IgD-negative memory B cell (primary cell): ENCODE data around the gene CFAP210. TPM values are rescaled to one million over a fixed set of nuclear protein-coding genes. Genes with fewer than 3 reads are reported as not detected.

ENCODE experiments used
- H3K27ac Mint-ChIP-seq, 3 donors: one replicate each; pipeline ENCODE4 v1.8.0; 2020 to 2022; ENCODE audit warnings: mild to moderate bottlenecking in 3 of 3, mixed read lengths in 3 of 3, moderate library complexity in 1 of 3
- H3K27me3 Mint-ChIP-seq: one replicate; pipeline ENCODE4 v1.8.0; 2021; ENCODE audit warnings: mixed read lengths
- H3K36me3 Mint-ChIP-seq: one replicate; pipeline ENCODE4 v1.8.0; 2020; ENCODE audit warnings: mild to moderate bottlenecking, mixed read lengths
- H3K4me1 Mint-ChIP-seq, 3 donors: one replicate each; pipeline ENCODE4 v1.8.0; 2020 to 2022; ENCODE audit warnings: mixed read lengths in 3 of 3, mild to moderate bottlenecking in 1 of 3
- H3K4me3 Mint-ChIP-seq, 4 donors: one replicate each; pipeline ENCODE4 v1.8.0; 2020 to 2022; ENCODE audit warnings: mild to moderate bottlenecking in 4 of 4, mixed read lengths in 4 of 4, moderate library complexity in 3 of 4
- H3K9me3 Mint-ChIP-seq, 3 donors: one replicate each; pipeline ENCODE4 v1.8.0; 2020 to 2021; ENCODE audit warnings: mixed read lengths in 3 of 3, mild to moderate bottlenecking in 1 of 3
- polyA plus RNA-seq: library from polyadenylated mRNA; unstranded; fragments of 300-500 nt; fragmentation: Illumina TruSeq; gene quantifications from one replicate; pipeline ENCODE4 v1.2.3, GENCODE V29; 2021

CFAP210 gene, protein sequence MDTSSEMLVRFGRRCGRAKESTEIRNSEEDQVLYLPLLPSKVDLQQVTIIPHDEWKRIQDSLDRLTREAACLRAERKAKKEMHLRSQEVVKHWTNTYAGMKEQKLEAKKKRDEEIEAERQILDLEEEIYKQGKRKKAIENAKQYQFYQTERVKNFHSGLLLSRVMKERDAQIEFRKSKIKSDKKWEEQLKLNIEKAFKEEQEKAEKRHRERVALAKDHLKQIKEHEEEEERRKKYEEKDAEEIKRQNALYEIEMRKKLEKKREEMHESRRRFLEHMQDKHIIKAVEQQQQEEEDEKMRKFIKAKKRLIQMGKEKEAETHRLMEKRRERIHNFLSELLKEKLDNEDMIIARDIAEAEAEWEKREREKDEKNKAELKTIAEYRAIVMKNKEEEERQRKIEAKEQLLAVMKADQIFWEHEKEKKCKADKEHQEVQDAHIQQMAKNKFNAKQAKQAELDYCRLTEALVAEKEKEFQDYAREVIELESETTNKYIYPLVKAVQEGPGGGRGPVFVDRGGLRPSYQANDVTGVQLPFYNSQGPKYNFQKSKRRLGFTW
- polyA plus RNA-seq: not detected

GRCh38 chr2:169694113-169694893, at the start of gene CFAP210, which contains the start of gene PHOSPHO2:
Gene CFAP210 (minus strand): TSS chr2:169694405. CDS start chr2:169694327, 78 bp downstream.
Gene PHOSPHO2 (plus strand): TSS chr2:169694469. CDS start chr2:169700972, 6,503 bp downstream.
- Mint-ChIP-seq H3K27ac (peak within 1 kb of the TSS; percentile 99 to 100 (median 99)), H3K4me1 (peaks cover 7 to 18% (median 10%) of the 10 kb centered on the region in 3 donors), H3K27me3 (peaks cover 9% of the 10 kb centered on the region), H3K9me3 (peaks cover 2 to 14% (median 11%) of the 10 kb centered on the region in 3 donors), H3K36me3 (peaks cover 2% of the 10 kb centered on the region), H3K4me3 (peak within 1 kb of the TSS; percentile 94 to 98 (median 94))

DNA sequence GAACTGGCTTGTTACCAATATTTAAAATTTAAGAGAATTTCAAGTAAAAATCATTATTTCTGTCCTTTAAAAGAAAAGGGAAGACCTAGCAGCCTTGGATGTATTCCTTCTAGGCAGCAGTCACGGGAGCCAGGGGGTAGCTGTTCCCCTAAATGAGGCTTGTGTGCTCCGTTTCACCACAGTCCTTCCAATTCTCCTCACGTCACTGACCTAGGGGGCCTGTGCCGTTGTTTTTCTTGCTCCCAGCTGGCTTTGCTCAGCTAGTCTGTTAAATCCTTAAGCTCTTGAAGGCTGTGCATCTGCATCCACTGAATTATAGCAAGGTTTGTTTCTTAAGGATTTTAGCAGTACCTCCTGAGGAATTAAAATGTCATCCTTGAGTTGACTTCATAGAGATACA, 49.3 kb upstream of the CFAP210 start:
- H3K4me3 Mint-ChIP-seq: no peak overlapping the region
- no peaks in the 10 kb centered on the region for H3K27me3 Mint-ChIP-seq
- H3K27ac Mint-ChIP-seq: no peak overlapping the region
- H3K36me3 Mint-ChIP-seq: peaks cover 2% of the 10 kb centered on the region
- no peaks in the 10 kb centered on the region for H3K9me3 Mint-ChIP-seq
- H3K4me1 Mint-ChIP-seq: peaks cover 0 to 1% (median 0%) of the 10 kb centered on the region in 3 donors

DNA sequence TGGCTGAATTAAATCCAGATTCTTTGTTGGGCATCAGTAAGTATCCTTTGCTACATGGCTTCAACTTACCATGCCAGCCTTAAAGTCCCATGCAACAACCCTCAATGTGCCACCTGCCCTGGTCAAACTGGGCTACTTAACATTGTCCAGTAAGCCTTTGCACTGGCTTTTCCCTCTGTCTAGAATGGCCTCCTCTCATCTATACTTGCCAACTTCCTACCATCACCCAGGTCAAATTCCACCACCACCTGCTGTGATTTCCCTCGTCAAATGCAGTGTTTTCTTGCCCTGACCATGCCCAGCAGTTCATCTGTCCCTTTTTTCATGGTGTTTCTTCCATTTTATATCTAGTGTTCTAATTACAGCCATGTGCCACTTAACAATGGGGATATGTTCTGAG, 45.1 kb upstream of the CFAP210 start:
- H3K4me1 Mint-ChIP-seq: peaks cover 1 to 6% (median 3%) of the 10 kb centered on the region in 3 donors
- no peaks in the 10 kb centered on the region for H3K9me3 Mint-ChIP-seq
- peaks cover 2% of the 10 kb centered on the region for H3K36me3 Mint-ChIP-seq
- peaks cover 6% of the 10 kb centered on the region for H3K27me3 Mint-ChIP-seq
- H3K27ac Mint-ChIP-seq: peak overlapping the region in 1 of 3 donors; percentile 25
- H3K4me3 Mint-ChIP-seq: peak overlapping the region in 1 of 4 donors; percentile 50

DNA sequence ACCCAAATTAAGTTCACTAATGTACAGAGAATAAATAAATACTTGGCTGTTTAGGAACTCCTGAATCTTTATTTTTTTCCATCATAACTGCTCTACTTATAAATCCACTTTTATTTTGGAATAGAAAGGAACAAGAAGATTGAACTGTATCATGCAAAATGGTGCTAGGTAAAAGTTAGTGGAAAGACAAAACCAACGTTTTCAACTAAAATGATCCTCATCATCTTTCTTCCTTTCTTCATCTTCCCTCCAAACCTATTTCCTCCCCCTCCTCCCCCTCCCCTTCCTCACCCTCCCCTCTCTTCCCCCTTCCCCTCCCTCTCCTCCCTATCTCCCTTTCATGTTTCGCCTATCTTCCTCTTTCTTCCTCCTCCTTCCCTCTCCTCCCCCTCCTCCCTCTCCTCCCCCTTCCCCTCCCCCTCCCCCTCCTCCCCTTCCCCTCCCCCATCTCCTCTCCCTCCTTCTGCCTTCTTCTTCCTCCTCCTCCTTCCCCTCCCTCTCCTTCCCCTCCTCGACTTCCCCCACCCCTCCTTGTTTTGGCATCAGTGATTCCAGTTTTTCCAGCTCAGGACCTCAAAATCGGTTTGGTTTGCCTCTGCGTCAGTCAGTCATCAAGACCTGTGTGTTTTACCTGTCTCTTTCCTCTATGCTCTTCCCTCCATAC, 44.5 kb upstream of the CFAP210 start:
- H3K4me3 Mint-ChIP-seq: peak overlapping the region in 1 of 4 donors; percentile 50
- peaks cover 6% of the 10 kb centered on the region for H3K27me3 Mint-ChIP-seq
- H3K27ac Mint-ChIP-seq: peak overlapping the region in 1 of 3 donors; percentile 25
- H3K4me1 Mint-ChIP-seq: peaks cover 1 to 6% (median 3%) of the 10 kb centered on the region in 3 donors
- no peaks in the 10 kb centered on the region for H3K9me3 Mint-ChIP-seq
- H3K36me3 Mint-ChIP-seq: peaks cover 2% of the 10 kb centered on the region

DNA sequence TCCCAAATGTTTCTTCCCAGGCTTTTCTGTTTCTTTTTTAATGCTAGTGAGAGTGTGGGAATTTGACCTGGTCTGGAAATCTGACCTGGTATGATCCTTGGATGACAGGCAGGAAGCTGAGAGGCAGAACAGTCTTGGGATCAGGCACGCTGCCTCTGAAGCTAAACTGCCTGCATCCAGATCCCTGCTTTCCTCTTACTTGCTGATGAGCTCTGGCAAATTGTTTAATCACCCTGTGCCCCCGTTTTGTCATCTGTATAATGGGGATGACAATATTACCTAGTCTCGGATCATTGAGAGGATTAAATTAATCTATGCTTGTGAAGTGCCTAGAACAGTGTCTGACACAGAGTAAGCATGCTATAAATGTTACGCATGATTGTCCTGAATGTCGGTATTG, 42.7 kb upstream of the CFAP210 start:
- Mint-ChIP-seq H3K4me1 (peaks cover 11 to 18% (median 15%) of the 10 kb centered on the region in 3 donors), H3K27ac (no peak overlapping the region), H3K27me3 (peaks cover 15% of the 10 kb centered on the region), H3K4me3 (peak overlapping the region in 1 of 4 donors; percentile 48), H3K36me3 (peaks cover 2% of the 10 kb centered on the region), H3K9me3 (peaks cover 0 to 2% (median 0%) of the 10 kb centered on the region in 3 donors)

DNA sequence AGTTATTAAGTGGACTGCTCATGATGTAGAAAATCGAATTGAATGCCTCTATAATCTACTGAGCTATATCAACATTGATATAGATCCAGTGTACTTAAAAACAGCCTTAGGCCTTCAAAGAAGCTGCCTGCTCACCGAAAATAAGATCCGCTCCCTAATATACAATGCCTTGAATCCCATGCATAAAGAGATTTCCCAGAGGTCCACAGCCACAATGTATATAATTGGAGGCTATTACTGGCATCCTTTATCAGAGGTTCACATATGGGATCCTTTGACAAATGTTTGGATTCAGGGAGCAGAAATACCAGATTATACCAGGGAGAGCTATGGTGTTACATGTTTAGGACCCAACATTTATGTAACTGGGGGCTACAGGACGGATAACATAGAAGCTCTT, 41.4 kb upstream of the CFAP210 start:
- Mint-ChIP-seq H3K4me3 (peak overlapping the region in 1 of 4 donors; percentile 71), H3K27ac (peak overlapping the region in 1 of 3 donors; percentile 40), H3K9me3 (peaks cover 0 to 2% (median 0%) of the 10 kb centered on the region in 3 donors)

GRCh38 chr2:169734169-169734847, 40.1 kb upstream of the CFAP210 start:
- peak overlapping the region in 1 of 3 donors; percentile 62 for H3K27ac Mint-ChIP-seq
- peaks cover 0 to 2% (median 0%) of the 10 kb centered on the region in 3 donors for H3K9me3 Mint-ChIP-seq
- peaks cover 15% of the 10 kb centered on the region for H3K27me3 Mint-ChIP-seq
- H3K36me3 Mint-ChIP-seq: peaks cover 2% of the 10 kb centered on the region
- peak overlapping the region; percentile 77 to 84 (median 83) for H3K4me3 Mint-ChIP-seq
- H3K4me1 Mint-ChIP-seq: peaks cover 11 to 22% (median 17%) of the 10 kb centered on the region in 3 donors

More for the DNA sequence above, 41.4 kb upstream of the CFAP210 start:
- Mint-ChIP-seq H3K36me3 (peaks cover 2% of the 10 kb centered on the region), H3K27me3 (peaks cover 15% of the 10 kb centered on the region), H3K4me1 (peaks cover 11 to 22% (median 17%) of the 10 kb centered on the region in 3 donors)

GRCh38 chr2:169732583-169733358, 38.6 kb upstream of the CFAP210 start:
- H3K4me3 Mint-ChIP-seq: peak overlapping the region; percentile 82 to 94 (median 88)
- H3K27ac Mint-ChIP-seq: peak overlapping the region in 2 of 3 donors; percentile 24 to 91
- peaks cover 11 to 22% (median 17%) of the 10 kb centered on the region in 3 donors for H3K4me1 Mint-ChIP-seq
- H3K27me3 Mint-ChIP-seq: peaks cover 15% of the 10 kb centered on the region
- H3K9me3 Mint-ChIP-seq: peaks cover 0 to 2% (median 0%) of the 10 kb centered on the region in 3 donors
- peaks cover 2% of the 10 kb centered on the region for H3K36me3 Mint-ChIP-seq

- Mint-ChIP-seq H3K9me3 (peaks cover 0 to 2% (median 0%) of the 10 kb centered on the region in 3 donors), H3K4me3 (peak overlapping the region in 3 of 4 donors; percentile 55 to 82 (median 56)), H3K27me3 (peaks cover 15% of the 10 kb centered on the region), H3K4me1 (peaks cover 11 to 22% (median 17%) of the 10 kb centered on the region in 3 donors), H3K27ac (no peak overlapping the region), H3K36me3 (peaks cover 2% of the 10 kb centered on the region)
These were observed 37.9 kb upstream of the CFAP210 start for GRCh38 chr2:169732075-169732474.

DNA sequence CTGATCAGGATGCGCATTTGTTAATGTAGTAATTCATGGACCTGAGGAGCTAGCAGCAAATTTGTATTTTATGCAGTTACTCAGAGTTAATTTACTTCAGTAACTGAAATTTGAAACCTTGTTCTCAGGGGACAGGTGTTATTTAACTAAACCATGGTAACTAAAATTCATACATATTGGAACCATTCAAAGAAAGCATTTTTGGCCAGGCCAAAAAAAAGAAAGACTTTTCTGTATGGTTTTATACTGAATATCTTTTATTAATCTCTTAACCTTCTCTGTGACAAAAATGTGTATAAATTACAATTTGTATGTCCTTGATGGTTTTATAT, 35.0 kb upstream of the CFAP210 start:
- Mint-ChIP-seq H3K36me3 (peaks cover 2% of the 10 kb centered on the region), H3K9me3 (peaks cover 0 to 2% (median 0%) of the 10 kb centered on the region in 3 donors), H3K27me3 (peaks cover 8% of the 10 kb centered on the region), H3K4me1 (peaks cover 11 to 18% (median 11%) of the 10 kb centered on the region in 3 donors), H3K27ac (no peak overlapping the region), H3K4me3 (no peak overlapping the region)

- Mint-ChIP-seq H3K4me3 (no peak overlapping the region), H3K36me3 (no peaks in the 10 kb centered on the region), H3K27ac (no peak overlapping the region), H3K4me1 (peaks cover 0 to 5% (median 3%) of the 10 kb centered on the region in 3 donors), H3K27me3 (no peaks in the 10 kb centered on the region), H3K9me3 (no peaks in the 10 kb centered on the region)
These were observed 32.9 kb upstream of the CFAP210 start for GRCh38 chr2:169727065-169727464.

DNA sequence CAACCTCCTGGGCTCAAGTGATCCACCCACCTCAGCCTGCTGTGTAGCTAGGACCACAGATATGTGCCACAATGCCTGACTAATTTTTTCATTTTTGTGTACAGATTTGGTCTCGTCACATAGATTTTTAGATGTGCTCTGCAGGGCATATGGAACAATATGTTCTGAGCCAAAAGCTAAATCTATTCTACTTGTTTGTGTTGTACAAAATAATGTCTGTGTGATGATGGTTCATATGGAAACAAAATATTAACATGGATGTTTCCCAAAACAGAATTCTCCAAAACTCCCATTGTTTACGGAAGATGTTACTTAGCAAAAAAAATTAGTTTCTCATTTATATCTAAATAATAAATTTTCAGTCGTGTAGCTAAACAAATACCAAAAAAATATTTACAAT, 26.8 kb upstream of the CFAP210 start:
- Mint-ChIP-seq H3K4me1 (peaks cover 0 to 5% (median under 1%) of the 10 kb centered on the region in 3 donors), H3K27ac (no peak overlapping the region), H3K4me3 (no peak overlapping the region), H3K9me3 (no peaks in the 10 kb centered on the region), H3K27me3 (peaks cover 1% of the 10 kb centered on the region), H3K36me3 (peaks cover 2% of the 10 kb centered on the region)

DNA sequence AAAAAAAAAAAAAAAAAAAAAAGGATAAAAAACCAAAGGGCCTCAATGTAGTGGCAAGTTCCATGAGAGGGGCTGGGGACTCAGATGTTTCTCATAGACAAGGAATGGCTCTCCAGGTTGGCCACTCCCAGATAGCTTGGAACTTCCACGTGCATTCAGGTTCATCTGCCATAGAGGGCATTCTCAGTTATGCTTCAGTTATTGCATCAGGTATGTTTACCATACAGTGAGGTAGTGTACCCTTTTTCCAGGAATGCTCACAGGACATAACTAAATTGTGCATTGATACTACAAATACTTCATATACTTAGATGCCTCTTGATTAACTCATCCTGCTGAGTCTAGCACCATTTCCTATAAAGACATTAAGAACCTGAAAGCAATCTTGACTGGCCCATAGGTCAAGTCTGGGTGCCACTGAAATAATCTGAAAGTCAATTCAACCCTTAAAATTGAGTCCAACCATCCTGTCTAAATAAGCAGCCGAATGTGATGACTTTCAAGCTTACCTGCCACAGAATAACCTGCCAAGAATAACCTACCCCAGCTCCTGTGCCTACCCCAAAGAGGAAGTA, 24.8 kb upstream of the CFAP210 start:
- Mint-ChIP-seq H3K4me3 (no peak overlapping the region), H3K36me3 (peaks cover 2% of the 10 kb centered on the region), H3K9me3 (no peaks in the 10 kb centered on the region)

More for the DNA sequence above, 24.8 kb upstream of the CFAP210 start:
- peaks cover 1% of the 10 kb centered on the region for H3K27me3 Mint-ChIP-seq
- peaks cover 0 to 5% (median 2%) of the 10 kb centered on the region in 3 donors for H3K4me1 Mint-ChIP-seq
- H3K27ac Mint-ChIP-seq: no peak overlapping the region
